GM10248 (cell line): ENCODE measurements around the gene ZNF207.
"Not testable (repeated sequence)": the region's sequence is repeated elsewhere in the genome, so short reads cannot be mapped to it uniquely, and the experiment has no call there.

ENCODE experiments used
- CTCF ChIA-PET: fragments of 300-600 bp; sonication (Branson Sonifier 250); formaldehyde crosslinking; extraction: SDS; loops from one replicate; lab custom pipeline; 2021; ENCODE audit warnings: antibody characterized with exemption; lab: Yijun Ruan, JAX
- POLR2A ChIA-PET: fragments of 350-650 bp; sonication (Branson Sonifier 250); formaldehyde crosslinking; extraction: SDS; loops from one replicate; lab custom pipeline; 2020; ENCODE audit warnings: antibody characterized with exemption; lab: Yijun Ruan, JAX
- DNase-seq: peaks from one replicate; pipeline ENCODE4 v3.0.0; 2012; ENCODE audit errors: extremely low spot score
- CTCF ChIP-seq: IDR thresholded peaks from 2 replicates; pipeline ENCODE4 v1.5.1; 2012; ENCODE audit warnings: mild to moderate bottlenecking, low read depth; ENCODE audit errors: extremely low read depth, missing control alignments, control extremely low read depth

Gene ZNF207

GRCh38 chr17:32382526-32383223 is 32.7 kb downstream of the ZNF207 start:
- ChIA-PET CTCF (no interaction called here), POLR2A (no interaction called here)
- TF ChIP-seq CTCF, result no peak
- DNase-seq, result no peak

DNA sequence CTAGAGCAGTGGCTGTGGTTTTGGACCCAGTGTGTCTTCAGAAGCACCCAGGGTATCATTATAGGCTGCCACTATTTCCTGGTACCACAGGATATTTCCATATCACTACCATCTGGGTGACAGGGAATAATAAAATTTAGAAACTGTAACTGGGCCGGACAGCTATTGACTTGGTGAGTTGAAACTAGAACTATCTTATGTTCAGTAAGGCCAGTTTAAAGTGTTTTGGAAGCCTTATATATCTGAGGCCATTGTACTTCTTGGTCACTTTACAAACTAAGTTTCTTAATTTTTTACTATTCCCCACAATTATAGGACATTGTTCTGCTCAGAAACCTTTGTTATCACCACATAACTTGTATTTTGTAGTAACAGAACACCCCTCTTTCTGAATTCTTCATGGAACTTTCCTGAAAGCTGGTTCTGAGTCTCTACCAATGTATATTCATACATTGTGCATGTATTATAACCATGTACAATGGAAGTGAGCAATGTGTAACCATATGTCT is 34.0 kb downstream of the ZNF207 start:
- ChIA-PET POLR2A (no interaction called here), CTCF (no interaction called here)
- TF ChIP-seq CTCF, result no peak
- DNase-seq, result no peak

DNA sequence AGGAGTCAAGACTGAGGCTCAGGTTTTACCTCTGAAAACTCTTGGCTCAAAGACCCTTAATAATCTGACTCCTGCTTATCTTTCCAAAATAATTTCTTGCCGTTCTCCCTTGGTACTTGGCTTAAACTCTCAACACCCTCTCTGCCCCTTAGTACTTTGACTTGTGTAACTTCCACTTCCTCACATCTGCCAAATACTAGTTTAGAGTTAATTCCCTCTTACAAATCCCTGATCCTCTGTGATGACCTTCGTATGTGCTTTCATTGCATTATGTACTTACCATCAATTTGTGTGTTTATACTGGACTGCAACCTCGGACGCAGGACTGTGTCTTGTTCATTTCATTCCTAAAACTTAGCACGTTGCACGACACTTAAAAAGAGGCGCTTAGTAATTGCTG is 35.2 kb downstream of the ZNF207 start:
- no peak for DNase-seq
- ChIA-PET CTCF (no interaction called here), POLR2A (interaction anchor here (0.7 kb wide), 2 partner anchors 9 to 19 kb away, joined by 7 to 12 read pairs; no protein-coding TSS in a partner anchor)
- TF ChIP-seq CTCF, result no peak

DNA sequence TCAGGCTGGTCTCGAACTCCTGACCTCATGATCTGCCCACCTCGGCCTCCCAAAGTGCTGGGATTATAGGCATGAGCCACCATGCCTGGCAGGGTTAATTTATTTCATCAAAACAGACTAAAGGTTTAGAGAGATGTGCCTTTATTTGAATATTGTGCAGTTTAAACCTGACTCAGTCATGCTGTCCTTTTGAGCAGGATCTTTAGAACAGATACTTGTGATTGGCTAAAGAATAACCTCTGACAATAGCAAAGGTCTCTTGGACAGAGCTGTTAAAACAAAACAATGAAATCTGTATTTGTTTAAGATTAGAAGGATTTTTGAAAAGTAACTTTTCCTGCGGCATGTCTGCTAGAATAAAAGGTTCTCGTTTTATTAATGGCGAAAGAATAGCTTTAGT is 36.0 kb downstream of the ZNF207 start:
- ChIA-PET POLR2A (no interaction called here), CTCF (interaction anchor here (0.9 kb wide), 1 partner anchor 20 kb away, joined by 3 read pairs; no protein-coding TSS in a partner anchor)
- no peak for DNase-seq
- TF ChIP-seq CTCF, result no peak

- TF ChIP-seq CTCF, result no peak
- POLR2A ChIA-PET, result no interaction called here
- CTCF ChIA-PET, result no interaction called here
- no peak for DNase-seq
Observed at GRCh38 chr17:32386844-32387243, 36.9 kb downstream of the ZNF207 start.

DNA sequence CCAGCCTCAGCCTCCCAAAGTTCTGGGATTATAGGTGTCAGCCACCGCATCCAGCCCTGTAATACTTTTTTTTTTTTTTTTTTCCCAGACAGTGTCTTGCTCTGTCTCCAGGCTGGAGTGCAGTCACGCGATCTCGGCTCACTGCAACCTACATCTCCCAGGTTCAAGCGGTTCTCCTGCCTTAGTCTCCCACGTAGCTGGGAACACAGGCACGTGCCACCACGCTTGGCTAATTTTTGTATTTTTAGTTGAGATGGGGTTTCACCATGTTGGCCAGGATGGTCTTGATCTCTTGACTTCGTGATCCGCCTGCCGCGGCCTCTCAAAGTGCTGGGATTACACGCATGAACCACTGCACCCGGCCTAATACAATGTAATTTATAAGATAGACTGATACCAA is 38.2 kb downstream of the ZNF207 start:
- CTCF ChIA-PET, result interaction anchor here (0.7 kb wide), 1 partner anchor 25 kb away, joined by 3 read pairs; no protein-coding TSS in a partner anchor

DNA sequence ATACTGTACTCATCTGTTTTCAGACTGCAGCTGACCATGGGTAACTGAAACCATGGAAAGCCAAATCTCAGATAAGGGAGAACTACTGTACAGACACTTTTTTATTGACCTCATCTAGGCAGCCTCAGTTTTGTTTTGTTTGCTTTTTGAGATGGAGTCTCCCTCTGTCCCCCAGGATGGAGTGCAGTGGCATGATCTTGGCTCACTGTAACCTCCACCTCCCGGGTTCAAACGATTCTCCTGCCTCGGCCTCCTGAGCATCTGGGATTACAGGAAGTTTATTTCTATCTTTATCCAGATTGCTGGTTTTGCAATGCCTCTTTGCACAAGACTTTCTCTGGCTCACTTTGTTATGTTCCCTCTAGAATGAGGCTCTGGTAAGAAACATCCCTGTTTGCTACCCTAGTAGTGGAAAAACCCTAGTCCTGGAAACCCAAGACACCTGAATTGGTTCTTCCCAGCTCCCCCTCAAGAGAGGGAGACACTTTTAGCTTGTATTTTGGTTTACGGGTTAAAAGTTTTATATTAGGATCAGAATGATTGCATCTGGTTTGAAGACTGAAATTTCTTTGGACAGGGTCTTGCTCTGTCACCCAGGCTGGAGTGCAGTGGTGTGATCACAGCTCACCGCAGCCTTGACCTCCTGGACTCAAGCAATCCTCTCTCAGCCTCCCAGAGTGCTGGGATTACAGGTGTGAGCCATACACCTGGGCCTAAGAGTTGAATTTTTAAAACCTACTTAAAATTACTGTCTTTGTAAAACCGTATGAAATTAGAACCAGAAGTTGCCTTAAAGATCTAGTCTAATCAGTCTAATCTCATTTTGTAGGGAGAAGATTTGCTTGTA is 38.9 kb downstream of the ZNF207 start:
- ChIA-PET POLR2A (no interaction called here), CTCF (interaction anchor here (0.7 to 1.0 kb wide), 3 partner anchors 17 to 55 kb away, joined by 3 read pairs; partner anchors contain the start of gene PSMD11)
- no peak for DNase-seq
- TF ChIP-seq CTCF, result no peak

More for the DNA sequence above, 38.2 kb downstream of the ZNF207 start:
- POLR2A ChIA-PET, DNase-seq: not testable (repeated sequence)
